Astrocyte of the cerebellum (primary cell): ENCODE results near the gene SLCO3A1.

Source experiments
- DNase-seq: peaks from one replicate; pipeline ENCODE4 v3.0.0-alpha.2; 2011; ENCODE audit warnings: low read depth
- H3K4me3 ChIP-seq: 2 replicates; pipeline ENCODE4 v1.5.1; 2011; ENCODE audit warnings: mild to moderate bottlenecking, low read depth, low read length, moderate library complexity
- CTCF ChIP-seq: IDR thresholded peaks from 2 replicates; pipeline ENCODE4 v1.5.1; 2012; ENCODE audit warnings: low read length, low read depth, moderate library complexity, mild to moderate bottlenecking; ENCODE audit errors: missing control alignments
- in situ Hi-C: cut with HindIII; loops from 2 replicates; pipeline ENCODE4 v1.10.0; 2017; ENCODE audit warnings: low sequenced_read_pairs

The SLCO3A1 gene

GRCh38 chr15:91853511-91853947 lies at the start of gene SLCO3A1:
Gene SLCO3A1, plus strand, starts transcription at chr15:91853708.
- TF ChIP-seq CTCF, result no peak
- H3K4me3 ChIP-seq, result peak within 1 kb of the TSS; percentile 66
- no peak for DNase-seq
- in situ Hi-C loops, result no loop called here

- DNase-seq, result no peak
- H3K4me3 ChIP-seq, result no peak overlapping the region
- no peak for TF ChIP-seq CTCF
- in situ Hi-C loops, result no loop called here
Observed at GRCh38 chr15:91807122-91807521, 46.4 kb upstream of the SLCO3A1 start.

- in situ Hi-C loops, result no loop called here
- DNase-seq, result no peak
- no peak overlapping the region for H3K4me3 ChIP-seq
- no peak for TF ChIP-seq CTCF
Observed at GRCh38 chr15:91813924-91814323, 39.6 kb upstream of the SLCO3A1 start.

- in situ Hi-C loops, result no loop called here
- no peak for TF ChIP-seq CTCF
- DNase-seq, result no peak
- no peak overlapping the region for H3K4me3 ChIP-seq
Observed at GRCh38 chr15:91816942-91817341, 36.6 kb upstream of the SLCO3A1 start.

- no peak for TF ChIP-seq CTCF
- H3K4me3 ChIP-seq, result no peak overlapping the region
- in situ Hi-C loops, result no loop called here
- no peak for DNase-seq
Observed at GRCh38 chr15:91821458-91821857, 32.0 kb upstream of the SLCO3A1 start.

GRCh38 chr15:91824256-91824655 lies 29.3 kb upstream of the SLCO3A1 start:
- no peak for TF ChIP-seq CTCF
- in situ Hi-C loops, result no loop called here
- no peak for DNase-seq
- H3K4me3 ChIP-seq, result no peak overlapping the region

- H3K4me3 ChIP-seq, result no peak overlapping the region
- TF ChIP-seq CTCF, result no peak
- in situ Hi-C loops, result no loop called here
- no peak for DNase-seq
Observed at GRCh38 chr15:91826443-91826842, 27.1 kb upstream of the SLCO3A1 start.
